Measurements from ENCODE around the gene IKZF2.
A peak's percentile ranks its signal among the peaks of the same experiment; 100 is the strongest.

Gene IKZF2

DNA sequence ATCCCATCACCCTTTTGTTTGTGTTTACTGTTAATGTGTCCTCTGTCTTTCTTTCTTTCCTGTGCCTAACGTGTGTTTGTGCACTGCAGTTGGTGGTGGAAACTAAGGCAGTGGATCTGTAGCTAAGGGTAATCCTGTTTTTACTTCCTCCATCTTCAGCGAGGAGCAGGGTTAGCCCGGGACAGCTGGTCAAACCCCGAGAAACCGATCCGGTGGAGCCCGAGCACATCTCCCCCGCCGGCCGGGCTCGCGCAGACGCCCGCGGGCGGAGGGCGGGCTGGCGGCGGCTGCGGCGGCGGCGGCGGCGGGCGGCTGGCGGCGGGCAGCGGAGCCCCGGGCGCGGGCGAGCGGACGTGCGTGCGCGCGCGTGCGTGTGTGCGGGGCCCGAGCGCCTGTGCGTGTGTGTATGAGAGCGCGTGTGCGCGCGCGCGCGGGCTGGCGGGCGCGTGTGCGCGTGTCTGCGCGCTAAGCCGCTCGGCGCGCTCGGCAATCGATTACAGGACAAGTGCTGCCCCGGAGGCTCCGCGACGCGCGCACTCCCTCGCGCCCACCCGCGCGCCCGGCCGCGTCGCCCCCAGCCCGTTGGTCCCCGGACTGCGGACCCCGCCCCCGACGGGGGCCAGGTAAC lies at the start of gene IKZF2:
TSS of gene IKZF2 (minus strand) at position 176 of the 628 bp plus-strand sequence. CDS start 2,983 bp downstream, outside the sequence.
- peak; percentile 42 for DNase-seq

DNA sequence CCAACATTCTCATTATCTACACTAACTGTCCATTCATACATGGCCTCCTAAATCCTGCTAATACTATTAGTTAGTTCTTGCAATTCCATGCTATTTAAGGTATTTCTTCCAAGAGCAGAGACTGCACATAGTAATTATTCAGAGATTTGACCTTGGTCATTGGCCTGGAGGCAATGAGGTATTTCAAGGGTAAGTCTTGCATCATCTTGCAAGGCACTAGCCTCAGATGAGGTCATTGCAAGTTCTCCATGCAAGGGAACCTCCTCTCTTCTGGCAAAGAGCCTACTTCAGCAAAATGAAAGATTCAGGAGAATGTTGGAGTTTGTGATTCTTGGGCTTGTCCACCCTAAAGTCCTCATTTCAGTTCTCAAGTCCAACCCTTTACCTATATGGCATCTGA lies 48.5 kb upstream of the IKZF2 start:
- DNase-seq, result no peak

- DNase-seq, result no peak
These were observed 37.8 kb upstream of the IKZF2 start for GRCh38 chr2:213189001-213189899.

DNA sequence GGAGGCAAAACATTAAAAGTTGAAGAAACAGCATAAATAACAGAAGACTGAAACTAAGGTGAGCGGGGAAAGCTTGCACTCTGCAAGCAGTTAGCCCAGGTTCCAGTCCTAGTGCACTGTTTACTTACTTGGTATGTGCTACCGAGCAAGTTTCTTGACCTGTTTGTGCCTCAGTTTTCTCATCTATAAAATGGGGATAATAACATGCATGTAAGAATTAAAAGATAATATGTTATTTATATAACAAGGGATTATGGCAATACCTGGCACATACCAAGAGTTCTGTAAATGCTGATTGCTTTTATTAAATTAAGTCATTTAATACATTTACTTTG lies 37.1 kb upstream of the IKZF2 start:
- DNase-seq, result no peak

DNA sequence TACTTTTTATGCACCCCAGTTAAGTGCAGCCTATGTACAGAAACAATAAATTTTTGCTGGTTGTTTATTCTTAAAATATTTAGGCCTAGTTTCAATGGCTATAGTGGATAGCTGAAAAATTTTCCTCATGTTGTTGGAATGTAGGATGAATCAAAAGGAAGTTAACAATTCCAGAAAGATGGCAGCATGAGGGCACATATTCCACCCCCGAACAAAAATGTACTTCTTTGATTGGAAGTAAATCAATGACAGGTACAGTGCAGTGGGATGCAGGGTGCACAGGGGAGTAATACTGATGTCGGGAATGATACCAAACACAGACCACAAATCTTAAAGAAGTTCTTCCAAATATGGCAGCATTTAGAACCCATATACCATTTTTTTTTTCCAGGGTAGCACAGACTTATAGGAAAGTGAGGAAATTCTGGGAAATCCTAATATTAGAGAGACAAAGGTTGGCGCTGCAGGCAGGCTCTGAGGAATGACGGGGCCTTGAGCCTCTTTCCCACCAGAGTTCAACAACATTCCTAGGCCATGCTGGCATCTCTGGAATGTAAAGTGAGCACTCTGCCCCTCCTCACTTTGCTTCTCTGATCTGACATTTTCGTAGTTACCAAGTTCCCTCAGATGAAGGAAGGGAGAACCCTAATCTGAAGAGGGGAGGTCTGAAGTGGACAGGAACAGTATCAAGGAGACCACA lies 36.6 kb upstream of the IKZF2 start:
- no peak for DNase-seq

DNA sequence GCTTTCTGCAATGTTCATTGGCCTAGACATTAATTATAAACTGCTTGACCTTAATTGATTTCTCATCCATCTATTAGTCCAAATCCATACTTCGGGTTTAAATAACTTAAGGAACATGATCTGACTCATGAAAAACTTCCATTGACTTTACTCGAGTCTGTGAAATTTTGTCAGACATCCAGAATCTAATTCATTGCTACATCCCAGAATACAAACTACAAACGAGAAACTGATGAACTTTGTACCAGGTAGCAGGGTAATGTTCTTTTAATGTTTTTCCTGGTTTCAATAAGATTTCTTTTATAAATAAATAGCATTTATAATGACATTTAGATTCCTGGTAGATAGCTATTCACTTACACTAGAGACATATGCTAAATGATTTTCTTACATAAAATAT lies 36.0 kb upstream of the IKZF2 start:
- no peak for DNase-seq

GRCh38 chr2:213185147-213185822 lies 33.9 kb upstream of the IKZF2 start:
- DNase-seq, result no peak

DNA sequence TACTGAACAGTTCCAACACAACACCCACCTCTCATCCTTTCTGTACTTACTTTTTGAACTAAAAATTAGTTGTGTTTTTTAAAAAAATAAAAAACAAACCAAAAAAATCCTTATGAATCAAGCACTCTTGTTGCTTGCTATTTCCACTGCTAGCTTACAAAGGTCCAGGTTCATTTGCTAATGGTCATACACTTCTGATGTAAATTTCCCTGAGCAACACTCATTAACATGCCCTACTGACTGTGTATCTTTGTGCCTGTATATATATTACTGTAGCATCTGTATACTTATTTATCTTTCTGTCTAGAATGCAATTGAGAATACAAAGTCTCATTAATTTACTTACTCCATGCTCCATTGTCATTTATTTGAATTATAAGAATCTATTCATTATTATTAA lies 30.3 kb upstream of the IKZF2 start:
- no peak for DNase-seq

DNA sequence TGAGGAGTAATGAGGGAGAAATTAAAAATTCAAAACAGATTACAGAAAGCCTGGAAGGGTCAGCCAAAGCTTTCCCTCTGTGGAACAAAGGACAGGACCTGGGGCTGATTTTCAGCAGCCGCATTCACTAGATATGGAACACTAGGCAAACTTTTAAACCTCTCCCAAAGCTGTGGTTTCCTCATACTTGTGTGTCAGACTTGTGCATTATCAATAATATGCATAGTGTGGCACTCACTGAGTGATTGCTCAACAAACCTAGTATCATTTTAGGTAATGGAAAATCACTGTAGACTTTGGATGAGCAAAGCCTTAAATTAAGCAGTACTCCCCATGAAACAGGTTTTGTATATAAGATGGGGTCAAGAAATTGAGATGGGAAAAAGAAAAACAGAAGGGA lies 26.3 kb upstream of the IKZF2 start:
- no peak for DNase-seq

GRCh38 chr2:213175673-213176247 lies 24.3 kb upstream of the IKZF2 start:
- DNase-seq, result no peak

DNA sequence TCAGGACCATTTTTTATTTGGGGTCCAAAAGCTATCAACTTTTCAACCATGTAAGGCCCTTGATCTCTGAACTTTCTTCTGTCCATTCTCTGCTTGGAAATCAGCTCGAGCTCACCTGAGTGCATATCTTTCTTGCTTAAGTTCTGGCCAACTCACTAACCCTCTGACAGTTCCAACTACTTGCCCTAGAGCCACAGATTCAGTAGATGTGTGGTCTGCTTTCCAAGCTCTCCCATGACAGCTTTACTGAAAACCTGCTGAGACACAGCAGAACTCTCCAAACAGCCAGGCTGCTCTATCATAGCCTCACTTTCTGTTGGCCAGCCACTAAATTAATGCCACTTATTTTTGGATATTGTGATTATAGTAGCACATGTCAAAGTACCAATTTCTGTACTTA lies 21.2 kb upstream of the IKZF2 start:
- no peak for DNase-seq

GRCh38 chr2:213171147-213171546 lies 19.7 kb upstream of the IKZF2 start:
- no peak for DNase-seq

GRCh38 chr2:213167271-213167930 lies 16.0 kb upstream of the IKZF2 start:
- no peak for DNase-seq

- no peak for DNase-seq
These were observed 14.7 kb upstream of the IKZF2 start for GRCh38 chr2:213166109-213166508.

- no peak for DNase-seq
These were observed 12.9 kb upstream of the IKZF2 start for GRCh38 chr2:213164263-213164662.

DNA sequence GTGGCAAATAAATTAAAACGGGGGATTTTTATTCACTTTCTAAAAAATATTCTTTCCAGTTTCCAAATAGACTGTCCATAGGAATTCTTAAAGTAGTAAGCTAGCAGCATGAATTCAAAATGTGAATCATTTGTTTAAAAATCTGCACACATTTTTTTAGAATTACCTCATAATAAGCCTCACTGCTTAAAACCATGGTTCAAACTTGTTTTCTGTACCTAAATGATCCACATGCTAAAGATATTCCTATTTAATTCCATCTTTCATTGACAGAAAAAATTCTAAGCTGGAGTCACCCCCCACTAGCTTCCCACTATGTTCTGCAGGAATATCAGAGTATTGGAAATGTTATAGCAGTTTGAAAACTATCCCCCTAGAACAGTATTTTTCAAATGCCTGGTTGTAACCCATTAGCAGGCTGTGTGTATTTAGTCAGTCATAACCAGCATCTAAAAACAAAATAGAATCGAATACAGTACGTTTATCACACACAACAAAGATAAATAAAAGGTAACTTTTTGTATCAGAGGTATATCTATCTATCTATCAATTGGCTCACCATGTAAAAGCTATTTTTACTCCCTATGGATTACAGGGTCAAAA lies 11.2 kb upstream of the IKZF2 start:
- DNase-seq, result no peak

GRCh38 chr2:213161759-213162515 lies 10.5 kb upstream of the IKZF2 start:
- no peak for DNase-seq

- DNase-seq, result no peak
These were observed 8.4 kb upstream of the IKZF2 start for GRCh38 chr2:213159768-213160167.

- DNase-seq, result no peak
These were observed 5.8 kb upstream of the IKZF2 start for GRCh38 chr2:213157242-213157641.

DNA sequence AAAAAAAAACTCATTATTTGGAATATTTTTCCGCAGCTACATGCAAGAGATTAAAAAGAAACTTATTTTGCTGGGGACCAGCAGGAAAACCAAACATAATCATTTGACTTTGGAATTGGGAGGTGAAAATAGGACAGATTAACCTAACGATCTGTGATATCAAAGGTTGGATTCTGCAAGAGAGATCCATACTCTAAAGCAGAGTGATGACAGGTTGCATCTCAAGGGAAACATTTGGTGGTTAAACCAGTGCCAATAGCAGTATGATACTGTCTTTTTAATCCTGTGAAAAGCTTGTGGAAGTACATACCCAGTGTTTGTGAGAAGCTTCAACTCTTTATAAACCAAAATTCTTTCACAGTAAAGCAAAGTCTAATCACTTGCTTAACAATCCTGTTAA lies 5.3 kb upstream of the IKZF2 start:
- no peak for DNase-seq

GRCh38 chr2:213152888-213153287 lies 1.5 kb upstream of the IKZF2 start:
- DNase-seq, result no peak

Data from activated T-cell treated with anti-CD3 and anti-CD28 coated beads for 4 hours (primary cell).